H1 (cell line): ENCODE results near the gene GPR150. TPM values are rescaled to one million over a fixed set of nuclear protein-coding genes. Genes with fewer than 3 reads are reported as not detected.

ENCODE experiments used
- CTCF ChIA-PET: fragments of 300-600 bp; sonication (Branson Sonifier 250); formaldehyde crosslinking; loops from one replicate; lab custom pipeline; 2021; ENCODE audit not compliant: partially characterized antibody; lab: Charles Lee
- POLR2A ChIA-PET: fragments of 300-600 bp; sonication (Branson Sonifier 250); formaldehyde crosslinking; loops from one replicate; lab custom pipeline; 2021; ENCODE audit warnings: inconsistent platforms; ENCODE audit not compliant: partially characterized antibody; lab: Charles Lee
- DNase-seq, 2 experiments: peaks; one replicate each; pipeline versions ENCODE4 v3.0.0 to v3.0.0-alpha.2; 2010 to 2022; ENCODE audit warnings: low spot score in 2 of 2, low read depth in 1 of 2, mixed read lengths in 1 of 2
- FAIRE-seq: peaks from 2 replicates; lab custom pipeline; 2011; peaks lifted over from hg19 to GRCh38; lab: Jason Lieb, UNC
- H2AFZ ChIP-seq: 2 replicates; pipeline ENCODE4 v1.8.1; 2012; ENCODE audit warnings: low read length, inconsistent platforms
- H2AK5ac ChIP-seq: 2 replicates; pipeline ENCODE4 v1.6.1; 2013; ENCODE audit warnings: low read depth, low read length
- H2BK120ac ChIP-seq: replicated peaks from 2 replicates; pipeline ENCODE3; 2013; ENCODE audit warnings: low read depth, low read length, inconsistent platforms
- H2BK12ac ChIP-seq: 2 replicates; pipeline ENCODE4 v1.6.1; 2013; ENCODE audit warnings: low read depth, low read length
- H2BK15ac ChIP-seq: 2 replicates; pipeline ENCODE4 v1.6.1; 2013; ENCODE audit warnings: low read length
- H2BK20ac ChIP-seq: 2 replicates; pipeline ENCODE4 v1.6.1; 2013; ENCODE audit warnings: low read length
- H2BK5ac ChIP-seq: 2 replicates; pipeline ENCODE4 v1.6.1; 2013; ENCODE audit warnings: low read depth, low read length
- H3K14ac ChIP-seq: 2 replicates; pipeline ENCODE4 v1.6.1; 2013; ENCODE audit warnings: inconsistent platforms; ENCODE audit not compliant: insufficient read length
- H3K18ac ChIP-seq: 2 replicates; pipeline ENCODE4 v1.6.1; 2013; ENCODE audit warnings: low read length; ENCODE audit errors: extremely low read depth
- H3K23ac ChIP-seq: 2 replicates; pipeline ENCODE4 v1.6.1; 2013; ENCODE audit warnings: inconsistent platforms; ENCODE audit not compliant: insufficient read length
- H3K23me2 ChIP-seq: 2 replicates; pipeline ENCODE4 v1.6.1; 2013; ENCODE audit warnings: low read depth, low read length
- H3K27ac ChIP-seq: 2 replicates; pipeline ENCODE4 v1.6.1; 2011; ENCODE audit warnings: low read depth, low read length, inconsistent platforms
- H3K27me3 ChIP-seq, 4 experiments: replicated peaks in 1 of 4; 1 replicate in 1 of 4; 2 replicates in 3 of 4; pipeline versions ENCODE4 v1.6.1 to v1.8.1; 2011 to 2013; ENCODE audit warnings: low read length in 3 of 4, mild to moderate bottlenecking in 3 of 4, inconsistent platforms in 2 of 4, mixed read lengths in 2 of 4, moderate library complexity in 1 of 4; ENCODE audit not compliant: control insufficient read depth in 3 of 4, insufficient read depth in 3 of 4; ENCODE audit errors: extremely low read depth in 1 of 4
- H3K36me3 ChIP-seq, 4 experiments: 2 replicates each; pipeline versions ENCODE4 v1.6.1 to v1.8.1; 2011 to 2013; ENCODE audit warnings: mild to moderate bottlenecking in 4 of 4, low read length in 3 of 4, moderate library complexity in 2 of 4, control low read depth in 1 of 4, inconsistent platforms in 1 of 4; ENCODE audit not compliant: insufficient read depth in 4 of 4, control insufficient read depth in 2 of 4
- H3K4ac ChIP-seq: replicated peaks from 2 replicates; pipeline ENCODE3; 2013; ENCODE audit warnings: low read length, low read depth, mixed read lengths, inconsistent platforms; ENCODE audit not compliant: insufficient read length
- H3K4me1 ChIP-seq, 4 experiments: replicated peaks in 1 of 4; 1 replicate in 1 of 4; 2 replicates in 3 of 4; pipeline versions ENCODE4 v1.6.1 to v1.8.1; 2011 to 2013; ENCODE audit warnings: low read length in 3 of 4, inconsistent platforms in 2 of 4, mixed read lengths in 1 of 4; ENCODE audit not compliant: insufficient read depth in 4 of 4, control insufficient read depth in 3 of 4
- H3K4me2 ChIP-seq, 2 experiments: 2 replicates each; pipeline versions ENCODE4 v1.6.1 to v1.8.1; 2011 to 2013; ENCODE audit warnings: low read depth in 2 of 2, low read length in 2 of 2, control low read depth in 1 of 2, inconsistent platforms in 1 of 2, mild to moderate bottlenecking in 1 of 2; ENCODE audit not compliant: insufficient read depth in 1 of 2
- H3K4me3 ChIP-seq, 4 experiments: fragments of 200-600, 300-600 bp in 1 of 4; sonication (generic), shearing (Covaris generic), sonication (Bioruptor Twin) in 1 of 4; 2 replicates each; pipeline versions ENCODE4 v1.5.1 to v1.8.1; 2011 to 2016; ENCODE audit warnings: low read length in 4 of 4, low read depth in 3 of 4, control low read depth in 2 of 4, inconsistent platforms in 2 of 4, mild to moderate bottlenecking in 2 of 4, mixed read lengths in 1 of 4, moderate library complexity in 1 of 4; ENCODE audit not compliant: insufficient read depth in 2 of 4; ENCODE audit errors: extremely low read depth in 1 of 4
- H3K56ac ChIP-seq: replicated peaks from 2 replicates; pipeline ENCODE3; 2013; ENCODE audit warnings: low read depth, mild to moderate bottlenecking, mixed read lengths, low read length, inconsistent platforms; ENCODE audit not compliant: insufficient read length
- H3K79me1 ChIP-seq: 2 replicates; pipeline ENCODE4 v1.6.1; 2013; ENCODE audit warnings: low read depth, low read length, control low read depth
- H3K79me2 ChIP-seq, 2 experiments: 2 replicates each; pipeline versions ENCODE4 v1.6.1 to v1.8.1; 2012 to 2013; ENCODE audit warnings: low read length in 2 of 2, mild to moderate bottlenecking in 2 of 2, inconsistent platforms in 1 of 2; ENCODE audit not compliant: insufficient read depth in 2 of 2, control insufficient read depth in 1 of 2
- H3K9ac ChIP-seq, 4 experiments: replicated peaks in 1 of 4; 1 replicate in 1 of 4; 2 replicates in 3 of 4; pipeline versions ENCODE4 v1.6.1 to v1.8.1; 2011 to 2013; ENCODE audit warnings: low read depth in 3 of 4, low read length in 3 of 4, control low read depth in 2 of 4, mild to moderate bottlenecking in 2 of 4, moderate library complexity in 2 of 4, inconsistent platforms in 1 of 4; ENCODE audit errors: extremely low read depth in 1 of 4
- H3K9me3 ChIP-seq, 2 experiments: 2 replicates each; pipeline versions ENCODE4 v1.6.1 to v1.8.1; 2012 to 2013; ENCODE audit warnings: mild to moderate bottlenecking in 2 of 2, moderate library complexity in 2 of 2, control low read depth in 1 of 2, inconsistent platforms in 1 of 2, low read depth in 1 of 2, low read length in 1 of 2, mixed read lengths in 1 of 2; ENCODE audit not compliant: insufficient read depth in 2 of 2
- H4K20me1 ChIP-seq, 2 experiments: replicated peaks in 1 of 2; 2 replicates each; pipeline versions ENCODE3 to v1.8.1; 2011 to 2013; ENCODE audit warnings: inconsistent platforms in 2 of 2, low read length in 2 of 2, mild to moderate bottlenecking in 1 of 2; ENCODE audit not compliant: insufficient read depth in 2 of 2, control insufficient read depth in 1 of 2
- H4K5ac ChIP-seq: 2 replicates; pipeline ENCODE4 v1.6.1; 2013; ENCODE audit warnings: low read length, low read depth, mixed read lengths, inconsistent platforms; ENCODE audit not compliant: insufficient read length
- H4K8ac ChIP-seq: 2 replicates; pipeline ENCODE4 v1.8.0; 2013; ENCODE audit warnings: mild to moderate bottlenecking, moderate library complexity, low read length, inconsistent platforms; ENCODE audit not compliant: insufficient read depth; ENCODE audit errors: extremely low read depth
- H4K91ac ChIP-seq: replicated peaks from 2 replicates; pipeline ENCODE3; 2013; ENCODE audit warnings: low read length, mixed read lengths, inconsistent platforms; ENCODE audit not compliant: insufficient read length
- CTBP2 ChIP-seq: IDR thresholded peaks from 2 replicates; pipeline ENCODE4 v1.7.0; 2011; ENCODE audit warnings: borderline replicate concordance, mild to moderate bottlenecking, moderate library complexity, mixed read lengths, low read length; ENCODE audit not compliant: insufficient read depth, insufficient read length
- GABPA ChIP-seq: IDR thresholded peaks from 2 replicates; pipeline ENCODE4 v1.6.1; 2011; ENCODE audit warnings: mild to moderate bottlenecking, low read length, moderate library complexity, borderline replicate concordance; ENCODE audit not compliant: insufficient read depth
- WGBS, 2 experiments: shearing (Covaris generic) in 1 of 2; methylation state at CpG; one replicate each; pipeline versions ENCODE4 v1.1.6 to v1.1.7; 2013 to 2015; ENCODE audit warnings: low lambda C conversion rate in 2 of 2, mixed read lengths in 2 of 2, inconsistent platforms in 1 of 2, low coverage in 1 of 2, missing lambda C conversion rate in 1 of 2; ENCODE audit not compliant: insufficient replicate concordance in 2 of 2, insufficient coverage in 1 of 2, insufficient read length in 1 of 2; ENCODE audit errors: extremely low coverage in 1 of 2, missing lambda C conversion rate in 1 of 2; 5-methylcytosine and 5-hydroxymethylcytosine counted together
- polyA plus RNA-seq, 7 experiments: library from polyadenylated mRNA; depleted of rRNA in 3 of 7; stranded (reverse) in 5 of 7; unstranded in 2 of 7; fragments of >200 nt in 5 of 7; fragments of 200-250 nt in 2 of 7; gene quantifications; 1 replicate in 5 of 7; 2 replicates in 1 of 7; 4 replicates in 1 of 7; pipeline versions ENCODE4 v1.2.1 to v1.2.3, GENCODE V29; 2011 to 2013; ENCODE audit warnings: missing spikeins in 2 of 7, mixed read lengths in 2 of 7
- total RNA-seq: library from RNA; stranded (reverse); fragmentation: NEBNext Ultra II Directional; extraction: Animal tissue kit (Norgen Biotek cat#: 25700); gene quantifications from 2 replicates; pipeline ENCODE4 v1.2.1, GENCODE V29; 2021

GPR150 gene
- total and polyA plus RNA-seq, 2 of the 8 experiments (the other 6 are each of a cell fraction or from before 2014, with no cell fraction given), result 0.14 TPM; not detected in 1

GRCh38 chr5:95590880-95591279 is 29.0 kb upstream of the GPR150 start:
- DNase-seq (no peak), FAIRE-seq (no peak)
- WGBS, 2 experiments, result 77% methylated on average over 1 of the region's 1 CpG; no CpG with 5 or more reads in 1 of the 2 experiments
- Histone ChIP-seq H3K14ac (no peak overlapping the region), H3K9me3 (no peaks in the 10 kb centered on the region), H2BK15ac (no peak overlapping the region), H2AK5ac (no peak overlapping the region), H3K27me3 (no peaks in the 10 kb centered on the region), H3K79me2 (no peaks in the 10 kb centered on the region), H3K4ac (no peak overlapping the region), H2BK12ac (no peak overlapping the region), H3K56ac (no peak overlapping the region), H3K9ac (no peak overlapping the region), H3K4me3 (no peak overlapping the region), H3K23me2 (no peaks in the 10 kb centered on the region), H4K91ac (no peak overlapping the region), H2BK20ac (no peak overlapping the region), H2AFZ (no peak overlapping the region), H3K4me1 (no peaks in the 10 kb centered on the region), H4K8ac (no peak overlapping the region), H4K20me1 (no peaks in the 10 kb centered on the region), H3K36me3 (no peaks in the 10 kb centered on the region), H3K4me2 (no peak overlapping the region), H2BK120ac (no peak overlapping the region), H3K18ac (no peak overlapping the region), H3K27ac (no peak overlapping the region), H2BK5ac (no peak overlapping the region), H3K23ac (no peak overlapping the region), H3K79me1 (no peaks in the 10 kb centered on the region), H4K5ac (no peak overlapping the region)
- ChIA-PET POLR2A (no interaction called here), CTCF (no interaction called here)
- TF ChIP-seq GABPA (no peak), CTBP2 (no peak)
